Stimulated activated naive CD8-positive, alpha-beta T cell treated with anti-CD3 and anti-CD28 coated beads, Interleukin-15, Interleukin-2, amounts not matched to agents 100 ng/mL and 50 ng/mL, for 24 hours (primary cell): Measurements from ENCODE around the gene SNCAIP.
"Not testable (repeated sequence)": the region's sequence is repeated elsewhere in the genome, so short reads cannot be mapped to it uniquely, and the experiment has no call there.

Source experiments
- H3K27ac Mint-ChIP-seq: one replicate; pipeline ENCODE4 v1.8.0; 2021; ENCODE audit warnings: mild to moderate bottlenecking, mixed read lengths
- H3K27me3 Mint-ChIP-seq: one replicate; pipeline ENCODE4 v1.8.0; 2021; ENCODE audit warnings: mixed read lengths
- H3K36me3 Mint-ChIP-seq: one replicate; pipeline ENCODE4 v1.8.0; 2021; ENCODE audit warnings: low read depth, mixed read lengths
- H3K4me1 Mint-ChIP-seq: one replicate; pipeline ENCODE4 v1.8.0; 2021; ENCODE audit warnings: low read depth, mixed read lengths
- H3K4me3 Mint-ChIP-seq: one replicate; pipeline ENCODE4 v1.8.0; 2021; ENCODE audit warnings: mild to moderate bottlenecking, mixed read lengths
- H3K9me3 Mint-ChIP-seq: one replicate; pipeline ENCODE4 v1.8.0; 2021; ENCODE audit warnings: mixed read lengths

The SNCAIP gene

GRCh38 chr5:122332599-122333555 lies 20.8 kb downstream of the SNCAIP start:
- H3K9me3 Mint-ChIP-seq, result no peaks in the 10 kb centered on the region
- no peaks in the 10 kb centered on the region for H3K36me3 Mint-ChIP-seq
- H3K27me3 Mint-ChIP-seq, result no peaks in the 10 kb centered on the region
- H3K27ac Mint-ChIP-seq, result no peak overlapping the region
- no peak overlapping the region for H3K4me3 Mint-ChIP-seq
- no peaks in the 10 kb centered on the region for H3K4me1 Mint-ChIP-seq

DNA sequence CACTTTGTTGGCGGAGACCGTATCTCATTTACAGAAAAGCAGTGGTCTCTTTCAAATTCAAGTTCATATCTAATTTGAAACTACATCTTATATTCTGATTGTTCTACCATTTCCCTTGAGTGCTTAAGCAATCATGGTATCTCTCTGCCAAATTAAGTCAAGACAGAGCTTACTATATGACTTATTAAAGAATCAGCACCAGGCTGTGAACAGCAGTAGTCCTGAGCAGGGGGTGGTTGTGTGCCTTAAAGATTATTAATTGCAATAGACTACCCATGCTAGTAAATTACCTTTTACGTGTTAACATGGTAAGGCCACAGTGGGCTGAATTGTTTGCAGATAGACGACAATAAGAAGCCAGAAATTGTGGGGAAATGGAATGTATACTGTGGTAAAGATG lies 21.5 kb downstream of the SNCAIP start:
- no peaks in the 10 kb centered on the region for H3K9me3 Mint-ChIP-seq
- H3K4me3 Mint-ChIP-seq, result no peak overlapping the region
- H3K27me3 Mint-ChIP-seq, result no peaks in the 10 kb centered on the region
- no peak overlapping the region for H3K27ac Mint-ChIP-seq
- H3K4me1 Mint-ChIP-seq, result no peaks in the 10 kb centered on the region
- no peaks in the 10 kb centered on the region for H3K36me3 Mint-ChIP-seq

DNA sequence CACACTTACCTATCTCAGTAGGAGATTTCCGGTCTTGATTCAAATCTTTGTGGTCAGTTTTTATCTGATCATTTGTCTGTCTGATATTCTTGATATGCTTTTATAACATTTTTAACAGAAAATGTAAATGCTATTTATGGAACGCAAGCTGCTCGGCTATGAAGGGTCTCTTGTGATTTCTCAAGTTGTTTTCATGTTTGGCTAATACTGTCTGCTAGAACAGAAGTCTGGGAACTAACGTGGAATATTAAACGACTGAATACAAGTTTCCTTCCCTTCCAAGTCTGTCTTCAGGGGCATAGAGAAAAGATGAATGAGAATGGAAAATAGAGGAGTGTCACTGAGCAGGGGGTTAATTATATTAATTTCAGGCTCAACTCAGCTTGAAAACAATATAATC lies 27.6 kb downstream of the SNCAIP start:
- no peaks in the 10 kb centered on the region for H3K9me3 Mint-ChIP-seq
- H3K27me3 Mint-ChIP-seq, result peaks cover 3% of the 10 kb centered on the region
- no peak overlapping the region for H3K27ac Mint-ChIP-seq
- H3K4me1 Mint-ChIP-seq, result no peaks in the 10 kb centered on the region
- H3K4me3 Mint-ChIP-seq, result no peak overlapping the region
- no peaks in the 10 kb centered on the region for H3K36me3 Mint-ChIP-seq

DNA sequence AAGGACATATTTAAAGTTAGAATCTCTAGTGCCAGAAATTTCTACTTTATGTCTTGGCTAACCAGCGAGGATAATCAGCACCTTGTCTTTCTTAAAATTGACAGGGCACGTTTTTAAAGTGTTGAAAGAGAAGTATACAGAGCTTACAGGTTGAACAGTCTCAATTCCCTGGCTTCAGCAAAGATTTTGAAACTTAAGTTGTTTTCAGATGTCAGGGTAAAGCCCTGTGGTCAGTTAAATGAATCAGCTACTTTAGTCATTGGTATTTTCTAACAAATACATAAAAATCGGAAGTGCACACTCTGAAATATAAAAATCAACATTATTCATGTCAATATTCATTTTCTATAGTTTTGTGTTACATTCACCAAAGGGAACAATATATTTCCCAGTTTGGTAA lies 29.1 kb downstream of the SNCAIP start:
- H3K27me3 Mint-ChIP-seq, result peaks cover 3% of the 10 kb centered on the region
- no peaks in the 10 kb centered on the region for H3K4me1 Mint-ChIP-seq
- no peak overlapping the region for H3K27ac Mint-ChIP-seq
- H3K9me3 Mint-ChIP-seq, result no peaks in the 10 kb centered on the region
- H3K36me3 Mint-ChIP-seq, result no peaks in the 10 kb centered on the region
- no peak overlapping the region for H3K4me3 Mint-ChIP-seq

DNA sequence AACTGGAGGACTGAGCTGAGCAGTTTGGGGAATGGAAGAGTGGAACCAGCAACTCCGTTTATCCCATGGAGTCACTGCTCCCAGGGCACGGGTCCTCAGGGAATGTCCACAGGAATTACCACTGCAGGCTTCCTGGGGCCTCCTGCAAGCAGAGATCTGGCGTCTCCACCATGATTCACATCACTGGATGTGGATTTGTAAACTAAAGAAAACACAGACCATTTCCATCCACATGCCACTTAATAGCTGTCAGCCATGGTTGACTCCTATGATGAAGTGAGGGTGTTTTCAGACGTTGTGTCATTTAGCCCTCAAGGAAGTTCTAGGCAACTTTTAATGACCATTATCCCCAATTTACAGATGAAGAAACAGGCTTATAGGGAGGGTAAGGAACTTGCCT lies 30.2 kb downstream of the SNCAIP start:
- Mint-ChIP-seq H3K27ac (no peak overlapping the region), H3K4me1 (no peaks in the 10 kb centered on the region)

GRCh38 chr5:122346897-122347581 lies 35.0 kb downstream of the SNCAIP start:
- no peaks in the 10 kb centered on the region for H3K9me3 Mint-ChIP-seq
- H3K4me1 Mint-ChIP-seq, result no peaks in the 10 kb centered on the region
- no peak overlapping the region for H3K27ac Mint-ChIP-seq
- H3K4me3 Mint-ChIP-seq, result no peak overlapping the region
- H3K36me3 Mint-ChIP-seq, result no peaks in the 10 kb centered on the region
- H3K27me3 Mint-ChIP-seq, result peaks cover 3% of the 10 kb centered on the region

More for the DNA sequence above, 30.2 kb downstream of the SNCAIP start:
- Mint-ChIP-seq H3K27me3 (peaks cover 3% of the 10 kb centered on the region), H3K4me3 (no peak overlapping the region), H3K9me3 (no peaks in the 10 kb centered on the region), H3K36me3 (no peaks in the 10 kb centered on the region)

DNA sequence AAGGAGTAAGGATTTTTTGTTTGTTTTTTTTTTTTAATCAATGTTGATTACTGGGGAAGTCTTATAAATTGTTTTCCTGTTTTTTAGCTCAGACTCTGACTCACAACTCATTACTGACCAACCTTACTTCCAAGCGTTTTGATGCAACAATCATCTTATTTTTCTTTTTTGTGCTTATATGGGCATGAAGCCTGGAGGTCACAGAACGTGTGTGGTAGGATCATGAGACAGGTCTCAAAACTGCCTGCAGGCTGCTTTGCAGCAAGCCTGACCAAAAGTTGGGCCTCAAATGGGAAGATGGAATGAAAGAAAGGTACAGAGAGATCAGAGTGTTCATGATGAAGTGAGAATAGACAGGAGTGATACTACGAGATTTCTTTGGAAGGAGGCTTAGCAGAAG lies 38.5 kb downstream of the SNCAIP start:
- no peaks in the 10 kb centered on the region for H3K36me3 Mint-ChIP-seq
- no peak overlapping the region for H3K27ac Mint-ChIP-seq
- no peaks in the 10 kb centered on the region for H3K9me3 Mint-ChIP-seq
- no peaks in the 10 kb centered on the region for H3K4me1 Mint-ChIP-seq
- H3K27me3 Mint-ChIP-seq, result peaks cover 3% of the 10 kb centered on the region
- no peak overlapping the region for H3K4me3 Mint-ChIP-seq

- H3K9me3 Mint-ChIP-seq, result no peaks in the 10 kb centered on the region
- H3K4me1 Mint-ChIP-seq, result no peaks in the 10 kb centered on the region
- no peak overlapping the region for H3K27ac Mint-ChIP-seq
- H3K36me3 Mint-ChIP-seq, result no peaks in the 10 kb centered on the region
- no peak overlapping the region for H3K4me3 Mint-ChIP-seq
- peaks cover 3% of the 10 kb centered on the region for H3K27me3 Mint-ChIP-seq
Observed at GRCh38 chr5:122351416-122352157, 39.5 kb downstream of the SNCAIP start.

DNA sequence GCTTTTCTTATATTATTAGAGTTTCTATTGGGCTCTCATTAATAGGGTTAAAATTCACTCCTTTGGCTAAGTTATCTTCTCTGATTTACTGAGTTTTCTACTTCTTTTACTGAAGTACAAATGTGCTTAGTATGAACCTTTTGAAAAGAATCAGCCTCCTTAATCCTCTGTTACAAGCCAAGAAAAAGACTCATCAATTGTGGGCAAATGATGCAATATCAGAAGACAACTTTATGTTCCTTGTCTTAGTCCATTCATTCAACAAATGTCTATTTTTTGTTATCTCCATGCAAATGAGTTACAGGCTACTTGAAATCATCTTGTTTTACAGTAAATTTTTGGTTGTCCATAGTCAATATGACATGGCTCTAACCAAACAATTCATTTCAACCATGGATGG lies 40.3 kb downstream of the SNCAIP start:
- H3K4me3 Mint-ChIP-seq, result no peak overlapping the region

DNA sequence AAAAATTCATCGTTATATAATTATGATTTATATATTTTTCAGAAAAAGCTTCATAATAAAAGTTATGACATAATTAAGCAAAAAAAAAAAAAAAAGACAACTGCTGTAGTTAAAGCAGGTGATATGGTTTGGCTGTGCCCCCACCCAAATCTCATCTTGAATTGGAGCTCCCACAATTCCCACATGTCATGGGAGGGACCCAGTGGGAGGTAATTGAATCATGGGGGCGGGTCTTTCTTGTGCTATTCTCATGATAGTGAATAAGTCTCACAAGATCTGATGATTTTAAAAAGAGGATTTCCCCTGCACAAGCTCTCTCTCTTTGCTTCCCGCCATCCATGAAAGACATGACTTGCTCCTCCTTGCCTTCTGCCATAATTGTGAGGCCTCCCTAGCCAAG lies 41.3 kb downstream of the SNCAIP start:
- not testable (repeated sequence) for H3K27ac Mint-ChIP-seq, H3K27me3 Mint-ChIP-seq, H3K4me3 Mint-ChIP-seq, H3K36me3 Mint-ChIP-seq, H3K4me1 Mint-ChIP-seq, H3K9me3 Mint-ChIP-seq

More for the DNA sequence above, 40.3 kb downstream of the SNCAIP start:
- Mint-ChIP-seq H3K4me1 (no peaks in the 10 kb centered on the region), H3K27ac (no peak overlapping the region), H3K9me3 (no peaks in the 10 kb centered on the region), H3K36me3 (no peaks in the 10 kb centered on the region), H3K27me3 (peaks cover 3% of the 10 kb centered on the region)

DNA sequence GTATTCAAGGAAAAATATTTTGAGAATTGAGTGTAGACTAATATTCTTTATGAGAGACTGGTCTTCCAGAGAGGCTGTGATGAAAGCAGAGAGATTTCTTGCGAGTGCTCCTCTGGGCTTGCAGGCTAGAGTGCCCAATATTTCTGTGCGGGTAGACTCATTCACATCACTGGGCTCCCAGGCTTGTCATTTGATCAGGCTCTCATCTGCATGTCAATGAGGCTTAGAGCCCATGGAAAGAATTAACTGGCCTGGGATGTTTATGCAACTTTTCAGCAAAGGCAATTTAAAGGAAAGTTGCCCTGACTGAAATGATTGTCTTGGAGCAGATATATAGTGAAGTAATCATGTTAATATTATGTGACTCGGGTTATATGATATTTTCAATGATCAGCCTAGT lies 42.3 kb downstream of the SNCAIP start:
- no peak overlapping the region for H3K27ac Mint-ChIP-seq
- H3K27me3 Mint-ChIP-seq, result no peaks in the 10 kb centered on the region
- no peak overlapping the region for H3K4me3 Mint-ChIP-seq
- no peaks in the 10 kb centered on the region for H3K9me3 Mint-ChIP-seq
- no peaks in the 10 kb centered on the region for H3K36me3 Mint-ChIP-seq
- no peaks in the 10 kb centered on the region for H3K4me1 Mint-ChIP-seq

DNA sequence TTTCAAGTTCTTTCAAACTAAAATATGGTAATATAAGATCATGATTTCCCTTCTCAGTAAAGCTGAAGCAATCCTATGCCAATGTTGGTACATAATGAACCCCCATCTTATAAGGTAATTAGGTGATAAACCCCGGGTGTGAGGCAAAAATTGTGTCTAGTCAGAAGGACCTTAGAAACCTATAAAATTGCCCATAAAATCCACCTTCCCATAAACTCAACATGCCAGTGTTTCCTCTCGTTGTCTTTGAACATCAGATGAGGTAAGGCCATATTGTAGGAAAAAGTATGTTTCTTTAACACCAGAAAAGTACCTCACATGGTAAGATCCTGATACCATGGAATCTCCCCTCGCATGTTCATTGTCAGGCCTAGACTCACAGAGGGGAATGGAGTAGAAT lies 43.3 kb downstream of the SNCAIP start:
- H3K4me1 Mint-ChIP-seq, result no peaks in the 10 kb centered on the region
- no peaks in the 10 kb centered on the region for H3K36me3 Mint-ChIP-seq
- H3K9me3 Mint-ChIP-seq, result no peaks in the 10 kb centered on the region
- H3K4me3 Mint-ChIP-seq, result no peak overlapping the region
- H3K27me3 Mint-ChIP-seq, result no peaks in the 10 kb centered on the region
- H3K27ac Mint-ChIP-seq, result no peak overlapping the region

GRCh38 chr5:122356855-122357254 lies 44.8 kb downstream of the SNCAIP start:
- no peaks in the 10 kb centered on the region for H3K9me3 Mint-ChIP-seq

GRCh38 chr5:122358372-122358979 lies 46.4 kb downstream of the SNCAIP start:
- H3K4me3 Mint-ChIP-seq, result no peak overlapping the region
- H3K27ac Mint-ChIP-seq, result no peak overlapping the region
- H3K27me3 Mint-ChIP-seq, result peaks cover 3% of the 10 kb centered on the region
- no peaks in the 10 kb centered on the region for H3K4me1 Mint-ChIP-seq
- no peaks in the 10 kb centered on the region for H3K36me3 Mint-ChIP-seq
- no peaks in the 10 kb centered on the region for H3K9me3 Mint-ChIP-seq

More at GRCh38 chr5:122356855-122357254, 44.8 kb downstream of the SNCAIP start:
- Mint-ChIP-seq H3K36me3 (no peaks in the 10 kb centered on the region), H3K27ac (no peak overlapping the region), H3K4me1 (no peaks in the 10 kb centered on the region), H3K27me3 (peaks cover 3% of the 10 kb centered on the region), H3K4me3 (no peak overlapping the region)
